HepG2 (cell line): ENCODE measurements around the gene OXLD1. TPM values are rescaled to one million over a fixed set of nuclear protein-coding genes. Genes with fewer than 3 reads are reported as not detected.

Source experiments
- AHR ChIP-seq: IDR thresholded peaks from 2 replicates; pipeline ENCODE4 v1.6.1; 2018; ENCODE audit warnings: missing genetic modification reagents, missing compliant biosample characterization
- ARID4A ChIP-seq: sonication (generic); formaldehyde crosslinking; IDR thresholded peaks from 2 replicates; pipeline ENCODE4 v1.5.0; 2020; ENCODE audit warnings: mild to moderate bottlenecking, missing genetic modification reagents, borderline replicate concordance
- ATF7 ChIP-seq, 2 experiments: fragments of 450-650 bp in 1 of 2; sonication (generic) in 1 of 2; formaldehyde crosslinking in 1 of 2; IDR thresholded peaks; 2 replicates each; pipeline versions ENCODE4 v1.4.0 to v1.6.1; 2016 to 2020; ENCODE audit warnings: antibody characterized with exemption in 1 of 2, mild to moderate bottlenecking in 1 of 2, missing genetic modification reagents in 1 of 2
- GMEB2 ChIP-seq: IDR thresholded peaks from 2 replicates; pipeline ENCODE4 v1.6.1; 2016; ENCODE audit warnings: missing biosample characterization, missing genetic modification reagents, low read depth
- HES4 ChIP-seq: sonication (generic); formaldehyde crosslinking; IDR thresholded peaks from 2 replicates; pipeline ENCODE4 v1.9.0; 2021; ENCODE audit warnings: mild to moderate bottlenecking, missing genetic modification reagents, borderline replicate concordance
- HMGXB4 ChIP-seq, 2 experiments: sonication (generic) in 1 of 2; formaldehyde crosslinking in 1 of 2; IDR thresholded peaks; 2 replicates each; pipeline versions ENCODE4 v1.4.0 to v1.6.1; 2018 to 2020; ENCODE audit warnings: missing genetic modification reagents in 2 of 2, borderline replicate concordance in 1 of 2, low read depth in 1 of 2, mild to moderate bottlenecking in 1 of 2, missing biosample characterization in 1 of 2
- HOXA9 ChIP-seq: sonication (generic); formaldehyde crosslinking; IDR thresholded peaks from 2 replicates; pipeline ENCODE4 v1.8.1; 2022; ENCODE audit warnings: missing genetic modification reagents, mild to moderate bottlenecking, moderate library complexity, borderline replicate concordance
- STAT6 ChIP-seq: sonication (generic); formaldehyde crosslinking; IDR thresholded peaks from 2 replicates; pipeline ENCODE4 v1.4.0; 2020; ENCODE audit warnings: missing genetic modification reagents, mild to moderate bottlenecking, borderline replicate concordance
- ZNF136 ChIP-seq: sonication (generic); formaldehyde crosslinking; IDR thresholded peaks from 2 replicates; pipeline ENCODE4 v1.8.1; 2022; ENCODE audit warnings: low read depth, mild to moderate bottlenecking, moderate library complexity, missing genetic modification reagents
- ZNF329 ChIP-seq: sonication (generic); formaldehyde crosslinking; IDR thresholded peaks from 2 replicates; pipeline ENCODE4 v1.9.0; 2021; ENCODE audit warnings: low read depth, mild to moderate bottlenecking, missing genetic modification reagents
- ZNF556 ChIP-seq: sonication (generic); formaldehyde crosslinking; IDR thresholded peaks from 2 replicates; pipeline ENCODE4 v1.4.0; 2020; ENCODE audit warnings: mild to moderate bottlenecking, missing genetic modification reagents, borderline replicate concordance
- ZNF672 ChIP-seq: sonication (generic); formaldehyde crosslinking; IDR thresholded peaks from 2 replicates; pipeline ENCODE4 v1.8.1; 2022; ENCODE audit warnings: missing genetic modification reagents
- ZSCAN30 ChIP-seq: sonication (generic); formaldehyde crosslinking; IDR thresholded peaks from 2 replicates; pipeline ENCODE4 v1.5.0; 2020; ENCODE audit warnings: mild to moderate bottlenecking, missing genetic modification reagents
- polyA plus RNA-seq, 8 experiments: library from polyadenylated mRNA; depleted of rRNA in 3 of 8; stranded (reverse) in 7 of 8; unstranded in 1 of 8; fragments of >200 nt; fragmentation: Illumina TruSeq in 4 of 8; extraction: Trizol in 4 of 8; gene quantifications; 2 replicates each; pipeline versions ENCODE4 v1.2.1 to v1.2.3, GENCODE V29; 2011 to 2016; ENCODE audit warnings: low read depth in 4 of 8, missing spikeins in 1 of 8, mixed read lengths in 1 of 8; ENCODE audit not compliant: insufficient read depth in 1 of 8
- total RNA-seq, 5 experiments: library from RNA; depleted of rRNA; stranded (reverse); fragments of >200 nt; fragmentation: Illumina TruSeq; extraction: Trizol; gene quantifications; 2 replicates each; pipeline ENCODE4 v1.2.3, GENCODE V29; 2016; ENCODE audit warnings: low read depth in 1 of 5

OXLD1 gene
- total and polyA plus RNA-seq, 2 of the 13 experiments (the other 11 are each of a cell fraction or from before 2014, with no cell fraction given): 27.1 to 37.5 TPM

GRCh38 chr17:81711814-81712467 lies 45.5 kb upstream of the OXLD1 start, which contains the start of gene SLC25A10 (continued):
- TF ChIP-seq HES4 (CRISPR knock-in tag) (peak; percentile 99), ZNF556 (CRISPR knock-in tag) (peak; percentile 41; the same call in 1 of the 2 replicates), ATF7 (IDR thresholded peaks at IDR 0.05) (no peak), ATF7 (CRISPR knock-in tag; IDR thresholded peaks at IDR 0.05) (peak; percentile 90), HOXA9 (CRISPR knock-in tag) (peak; percentile 96), AHR (CRISPR knock-in tag) (peak; percentile 99; the same call in 1 of the 2 replicates), ZNF672 (CRISPR knock-in tag) (peak; percentile 88; the same call in 1 of the 2 replicates), GMEB2 (CRISPR knock-in tag) (peak; percentile 57; the same call in 1 of the 2 replicates), ZSCAN30 (0 out of 2 replicates have a peak, but pooled peaks have one; percentile 85), ARID4A (CRISPR knock-in tag) (peak; percentile 93), ZNF329 (peak; percentile 90), ZNF136 (CRISPR knock-in tag) (peak; percentile 80), STAT6 (CRISPR knock-in tag) (peak; percentile 97), HMGXB4 (CRISPR knock-in tag; IDR thresholded peaks at IDR 0.05; ENCODE audit: borderline replicate concordance in 1 of 2, low read depth in 1 of 2) (peak in 1 of 2 experiments; percentile 92; a peak in 1 of 4 replicates)
